Measurements from ENCODE around the gene FERMT2.

GRCh38 chr14:52949249-52949648, 1.6 kb downstream of the FERMT2 start:
- no peak for TF ChIP-seq CTCF (IDR thresholded peaks at IDR 0.05)
- no peak for TF ChIP-seq EP300 (IDR thresholded peaks at IDR 0.05)
